Gastrocnemius medialis (tissue), 4 donors: ENCODE measurements around the gene DSCAML1.

Source experiments
- CTCF ChIP-seq, 5 experiments: fragments of 450-650 bp in 3 of 5; fragments of 200-600 bp in 2 of 5; sonication (generic) in 2 of 5; IDR thresholded peaks in 4 of 5; conservative IDR thresholded peaks in 1 of 5; 1 replicate in 4 of 5; 2 replicates in 1 of 5; pipeline ENCODE4 v1.5.1; 2016 to 2019; ENCODE audit warnings: antibody characterized with exemption in 5 of 5, mild to moderate bottlenecking in 3 of 5, moderate library complexity in 3 of 5
- POLR2A ChIP-seq, 2 donors: fragments of 450-650 bp; IDR thresholded peaks; one replicate each; pipeline ENCODE4 v1.6.1; 2017; ENCODE audit warnings: antibody characterized with exemption in 2 of 2, mild to moderate bottlenecking in 2 of 2, moderate library complexity in 2 of 2

- TF ChIP-seq CTCF (IDR thresholded peaks at IDR 0.05 in 4 of 5, conservative IDR thresholded peaks at IDR 0.05 in 1 of 5): no peak
- no peak for TF ChIP-seq POLR2A (IDR thresholded peaks at IDR 0.05)
These were observed 252.8 kb downstream of the DSCAML1 start for GRCh38 chr11:117544130-117544800.
